Lower leg skin (tissue), 4 donors: Measurements from ENCODE around the gene STRIP2. TPM values are rescaled to one million over a fixed set of nuclear protein-coding genes. Genes with fewer than 3 reads are reported as not detected.
"Not testable (repeated sequence)": the region's sequence is repeated elsewhere in the genome, so short reads cannot be mapped to it uniquely, and the experiment has no call there.

ENCODE experiments used
- DNase-seq, 2 donors: peaks; one replicate each; pipeline ENCODE4 v3.0.0-alpha.2; 2019; ENCODE audit warnings: low spot score in 2 of 2
- H3K4me3 ChIP-seq: fragments of 200-600 bp; sonication (generic); 2 replicates; pipeline ENCODE4 v1.5.1; 2017; ENCODE audit warnings: mild to moderate bottlenecking, low read depth; ENCODE audit not compliant: poor library complexity, severe bottlenecking
- CTCF ChIP-seq, 3 donors: fragments of 450-650 bp; IDR thresholded peaks; one replicate each; pipeline ENCODE4 v1.5.1; 2016; ENCODE audit warnings: antibody characterized with exemption in 3 of 3, mild to moderate bottlenecking in 3 of 3, moderate library complexity in 2 of 3
- POLR2A ChIP-seq, 2 donors: fragments of 450-650 bp; IDR thresholded peaks; one replicate each; pipeline ENCODE4 v1.6.1; 2016 to 2017; ENCODE audit warnings: antibody characterized with exemption in 2 of 2, mild to moderate bottlenecking in 1 of 2, moderate library complexity in 1 of 2
- WGBS, 2 donors: methylation state at CpG; one replicate each; pipeline ENCODE4 v1.1.5; 2018; 5-methylcytosine and 5-hydroxymethylcytosine counted together
- intact Hi-C: fragments of 100-400 bp; cut with DNase I; formaldehyde crosslinking; loops from one replicate; pipeline ENCODE4 v1.15.0; 2023; ENCODE audit warnings: low total_unique reads
- total RNA-seq, 4 donors: library from RNA; depleted of rRNA; stranded (reverse); fragments of >200 nt; gene quantifications; one replicate each; pipeline ENCODE4 v1.1.0, GENCODE V29; 2016

The STRIP2 gene
- total RNA-seq, 4 donors from 2014 or later, result 0.30 to 1.4 (median 0.79) TPM

GRCh38 chr7:129443612-129444011 lies 9.4 kb downstream of the STRIP2 start:
- 46 to 49% methylated on average over 2 of the region's 2 CpGs for WGBS, 2 donors
- no peak overlapping the region for H3K4me3 ChIP-seq
- DNase-seq, result no peak
- no peak for TF ChIP-seq CTCF (IDR thresholded peaks at IDR 0.05)
- no peak for TF ChIP-seq POLR2A (IDR thresholded peaks at IDR 0.05)
- intact Hi-C loops, result no loop called here

- 89% methylated on average over 5 of the region's 5 CpGs for WGBS, 2 donors
- DNase-seq, intact Hi-C loops, H3K4me3 ChIP-seq: not testable (repeated sequence)
Measured at GRCh38 chr7:129444776-129445175, 10.5 kb downstream of the STRIP2 start.

- H3K4me3 ChIP-seq, DNase-seq, intact Hi-C loops: not testable (repeated sequence)
- 42 to 73% methylated on average over 1 to 2 of the region's 2 CpGs for WGBS, 2 donors
Measured at GRCh38 chr7:129446925-129447324, 12.7 kb downstream of the STRIP2 start.

GRCh38 chr7:129447445-129447844 lies 13.2 kb downstream of the STRIP2 start:
- DNase-seq, intact Hi-C loops, H3K4me3 ChIP-seq: not testable (repeated sequence)
- 96 to 97% methylated on average over 6 of the region's 6 CpGs for WGBS, 2 donors

GRCh38 chr7:129448608-129449007 lies 14.4 kb downstream of the STRIP2 start:
- WGBS, 2 donors, result 90 to 94% methylated on average over 2 of the region's 2 CpGs
- intact Hi-C loops, DNase-seq, H3K4me3 ChIP-seq: not testable (repeated sequence)

GRCh38 chr7:129450295-129450694 lies 16.1 kb downstream of the STRIP2 start:
- no peak for DNase-seq
- intact Hi-C loops, result no loop called here
- TF ChIP-seq POLR2A (IDR thresholded peaks at IDR 0.05) (no peak), CTCF (IDR thresholded peaks at IDR 0.05) (no peak)
- H3K4me3 ChIP-seq, result no peak overlapping the region

GRCh38 chr7:129452589-129453231 lies 18.5 kb downstream of the STRIP2 start:
- 91 to 92% methylated on average over 2 of the region's 2 CpGs for WGBS, 2 donors
- TF ChIP-seq POLR2A (IDR thresholded peaks at IDR 0.05) (no peak), CTCF (IDR thresholded peaks at IDR 0.05) (no peak)
- DNase-seq, result no peak
- intact Hi-C loops, result no loop called here
- no peak overlapping the region for H3K4me3 ChIP-seq

- H3K4me3 ChIP-seq, result no peak overlapping the region
- 81 to 100% methylated on average over 1 of the region's 1 CpG for WGBS, 2 donors
- DNase-seq, result no peak
- no peak for TF ChIP-seq CTCF (IDR thresholded peaks at IDR 0.05)
- TF ChIP-seq POLR2A (IDR thresholded peaks at IDR 0.05), result no peak
- intact Hi-C loops, result no loop called here
Measured at GRCh38 chr7:129453510-129454248, 19.4 kb downstream of the STRIP2 start.
